Upper lobe of left lung (tissue), 6 donors: ENCODE measurements around the gene LMTK2. TPM values are rescaled to one million over a fixed set of nuclear protein-coding genes. Genes with fewer than 3 reads are reported as not detected.

ENCODE experiments used
- ATAC-seq, 2 donors: fragments of 200-7000 bp; cut with Tn5 transposase; one replicate each; pipeline ENCODE4 v1.9.1; 2022; ENCODE audit warnings: mild to moderate bottlenecking in 2 of 2, moderate library complexity in 2 of 2; ENCODE audit not compliant: low FRiP score in 2 of 2
- DNase-seq, 2 donors: peaks; one replicate each; pipeline ENCODE4 v3.0.0-alpha.2; 2019 to 2020
- H3K27ac ChIP-seq, 4 donors: fragments of 200-600 bp; sonication (generic); one replicate each; pipeline ENCODE4 v1.5.1; 2016 to 2019
- H3K27me3 ChIP-seq, 4 donors: fragments of 200-600 bp; sonication (generic); one replicate each; pipeline ENCODE4 v1.5.1; 2017 to 2019
- H3K36me3 ChIP-seq, 4 donors: fragments of 200-600 bp; sonication (generic); one replicate each; pipeline ENCODE4 v1.5.1; 2016 to 2019
- H3K4me1 ChIP-seq, 4 donors: fragments of 200-600 bp; sonication (generic); one replicate each; pipeline ENCODE4 v1.5.1; 2018 to 2019
- H3K4me3 ChIP-seq, 4 donors: fragments of 200-600 bp; sonication (generic); one replicate each; pipeline ENCODE4 v1.5.1; 2017 to 2019; ENCODE audit warnings: mild to moderate bottlenecking in 2 of 4, moderate library complexity in 1 of 4
- H3K9me3 ChIP-seq, 4 donors: fragments of 200-600 bp; sonication (generic); one replicate each; pipeline ENCODE4 v1.5.1; 2018 to 2019
- CTCF ChIP-seq, 6 experiments: fragments of 450-650 bp in 4 of 6; fragments of 200-600 bp in 2 of 6; sonication (generic) in 2 of 6; IDR thresholded peaks; one replicate each; pipeline ENCODE4 v1.5.1; 2016 to 2019; ENCODE audit warnings: antibody characterized with exemption in 6 of 6
- EP300 ChIP-seq, 4 donors: sonication (generic); formaldehyde crosslinking; IDR thresholded peaks; one replicate each; pipeline ENCODE4 v1.5.1; 2017; ENCODE audit warnings: antibody characterized with exemption in 4 of 4, control low read depth in 2 of 4
- POLR2A ChIP-seq, 4 donors: fragments of 450-650 bp; IDR thresholded peaks; one replicate each; pipeline ENCODE4 v1.5.1; 2016 to 2017; ENCODE audit warnings: antibody characterized with exemption in 4 of 4, mild to moderate bottlenecking in 2 of 4
- POLR2AphosphoS5 ChIP-seq, 2 donors: sonication (generic); formaldehyde crosslinking; IDR thresholded peaks; one replicate each; pipeline ENCODE4 v1.5.1; 2017; ENCODE audit warnings: antibody characterized with exemption in 2 of 2
- WGBS, 2 donors: methylation state at CpG; one replicate each; pipeline ENCODE4 v1.1.5; 2017 to 2018; 5-methylcytosine and 5-hydroxymethylcytosine counted together
- total RNA-seq, 6 donors: library from RNA; depleted of rRNA in 4 of 6; stranded (reverse); fragments of >200 nt in 4 of 6; gene quantifications; one replicate each; pipeline versions ENCODE4 v1.1.0 to v1.2.1, GENCODE V29; 2016 to 2021
- donor health status: DM: no; HTN: no; CAD: no; lungs with moderate emphysema.
- donor health status: DM: no; HTN: yes; CAD: no; lungs with severe emphysema.

LMTK2 gene
- total RNA-seq, 6 donors from 2014 or later, result 27.6 to 65.8 (median 37.5) TPM

- TF ChIP-seq CTCF (IDR thresholded peaks at IDR 0.05) (no peak), POLR2AphosphoS5 (IDR thresholded peaks at IDR 0.05) (no peak), POLR2A (IDR thresholded peaks at IDR 0.05) (no peak), EP300 (IDR thresholded peaks at IDR 0.05) (no peak)
- peaks cover 5 to 25% (median 16%) of the 10 kb centered on the region in 4 donors for H3K36me3 ChIP-seq
- H3K4me3 ChIP-seq, result no peak overlapping the region
- H3K27me3 ChIP-seq, result peaks cover 0 to 12% (median 0%) of the 10 kb centered on the region in 4 donors
- H3K9me3 ChIP-seq, result no peaks in the 10 kb centered on the region
- peak; percentile 20 to 82 for DNase-seq
- H3K4me1 ChIP-seq, result peaks cover 4 to 18% (median 7%) of the 10 kb centered on the region in 4 donors
- 87 to 90% methylated on average over 25 of the region's 30 CpGs for WGBS, 2 donors
- peak in 1 of 2 donors; percentile 15 for ATAC-seq
- H3K27ac ChIP-seq, result no peak overlapping the region
These were observed 105.9 kb downstream of the LMTK2 start for GRCh38 chr7:98212532-98213041.

- peaks cover 0 to 12% (median 0%) of the 10 kb centered on the region in 4 donors for H3K27me3 ChIP-seq
- WGBS, 2 donors, result 84 to 90% methylated on average over 6 to 8 of the region's 8 CpGs
- ATAC-seq (no peak), DNase-seq (no peak)
- H3K9me3 ChIP-seq, result no peaks in the 10 kb centered on the region
- H3K36me3 ChIP-seq, result peaks cover 5 to 26% (median 19%) of the 10 kb centered on the region in 4 donors
- H3K4me1 ChIP-seq, result peaks cover 4 to 18% (median 7%) of the 10 kb centered on the region in 4 donors
- H3K4me3 ChIP-seq, result no peak overlapping the region
- H3K27ac ChIP-seq, result no peak overlapping the region
- TF ChIP-seq EP300 (IDR thresholded peaks at IDR 0.05) (no peak), POLR2AphosphoS5 (IDR thresholded peaks at IDR 0.05) (no peak), POLR2A (IDR thresholded peaks at IDR 0.05) (no peak), CTCF (IDR thresholded peaks at IDR 0.05) (no peak)
These were observed 106.7 kb downstream of the LMTK2 start for GRCh38 chr7:98213296-98213887.

GRCh38 chr7:98213888-98214810 is 107.5 kb downstream of the LMTK2 start:
- Histone ChIP-seq H3K27me3 (peaks cover 0 to 12% (median 0%) of the 10 kb centered on the region in 4 donors), H3K36me3 (peaks cover 5 to 26% (median 19%) of the 10 kb centered on the region in 4 donors), H3K4me3 (no peak overlapping the region), H3K4me1 (peaks cover 4 to 18% (median 7%) of the 10 kb centered on the region in 4 donors), H3K9me3 (no peaks in the 10 kb centered on the region), H3K27ac (no peak overlapping the region)
- ATAC-seq (peak in 1 of 2 donors; percentile 1), DNase-seq (peak in 1 of 2 donors; percentile 72)
- WGBS, 2 donors, result 73 to 76% methylated on average over 8 to 17 of the region's 25 CpGs
- TF ChIP-seq EP300 (IDR thresholded peaks at IDR 0.05) (no peak), POLR2A (IDR thresholded peaks at IDR 0.05) (no peak), POLR2AphosphoS5 (IDR thresholded peaks at IDR 0.05) (no peak), CTCF (IDR thresholded peaks at IDR 0.05) (no peak)

GRCh38 chr7:98214811-98215321 is 108.2 kb downstream of the LMTK2 start:
- Histone ChIP-seq H3K9me3 (no peaks in the 10 kb centered on the region), H3K27me3 (peaks cover 0 to 12% (median 0%) of the 10 kb centered on the region in 4 donors), H3K27ac (no peak overlapping the region), H3K4me1 (peaks cover 4 to 18% (median 7%) of the 10 kb centered on the region in 4 donors), H3K4me3 (no peak overlapping the region), H3K36me3 (peaks cover 5 to 32% (median 19%) of the 10 kb centered on the region in 4 donors)
- 94 to 96% methylated on average over 26 to 27 of the region's 27 CpGs for WGBS, 2 donors
- peak in 1 of 2 donors; percentile 75 for DNase-seq
- ATAC-seq, result no peak
- TF ChIP-seq CTCF (IDR thresholded peaks at IDR 0.05) (no peak), POLR2AphosphoS5 (IDR thresholded peaks at IDR 0.05) (no peak), POLR2A (IDR thresholded peaks at IDR 0.05) (no peak), EP300 (IDR thresholded peaks at IDR 0.05) (no peak)
